ENCODE results near the gene DPP3. TPM values are rescaled to one million over a fixed set of nuclear protein-coding genes. Genes with fewer than 3 reads are reported as not detected.

The DPP3 gene
- polyA plus RNA-seq, 3 donors: 22.4 to 37.0 (median 26.7) TPM

- peaks cover 14 to 21% of the 10 kb centered on the region in 2 donors for H3K36me3 ChIP-seq (replicated peaks in 1 of 2; ENCODE audit: control insufficient read depth in 1 of 2, insufficient read depth in 2 of 2, low read length in 2 of 2)
- peaks cover 37% of the 10 kb centered on the region for H3K4me1 Mint-ChIP-seq
- H2AFZ ChIP-seq (ENCODE audit: insufficient read depth, low read depth, low read length, poor library complexity, severe bottlenecking): peak within 1 kb of the TSS; percentile 96
- peak within 1 kb of the TSS in 1 of 2 donors; percentile 80 for H3K27ac ChIP-seq (ENCODE audit: low read depth in 1 of 2, low read length in 2 of 2)
- H4K20me1 ChIP-seq (ENCODE audit: insufficient read depth, low read length): no peaks in the 10 kb centered on the region
- H3K27me3 Mint-ChIP-seq (ENCODE audit: low read depth in 3 of 3): peaks cover 19 to 31% (median 22%) of the 10 kb centered on the region in 3 donors
- intact Hi-C loops (cut with micrococcal nuclease): no loop called here
- peak within 1 kb of the TSS; percentile 71 to 92 (median 89) for H3K4me3 ChIP-seq (replicated peaks in 1 of 3; ENCODE audit: low read depth in 2 of 3, low read length in 3 of 3)
- peaks cover 0 to 2% (median 0%) of the 10 kb centered on the region in 7 donors for H3K9me3 Mint-ChIP-seq
- H3K27ac Mint-ChIP-seq: peak within 1 kb of the TSS; percentile 43 to 83 (median 54)
- H3K4me3 Mint-ChIP-seq: peak within 1 kb of the TSS; percentile 81 to 91
- WGBS (ENCODE audit: insufficient coverage): under 1% methylated on average over 68 of the region's 71 CpGs
- no peak for TF ChIP-seq CTCF (IDR thresholded peaks at IDR 0.05)
- peaks cover 26 to 27% of the 10 kb centered on the region in 2 donors for H3K36me3 Mint-ChIP-seq
- no peaks in the 10 kb centered on the region for H3K9me3 ChIP-seq (replicated peaks in 1 of 2; ENCODE audit: control insufficient read depth in 1 of 2, insufficient read depth in 1 of 2, low read length in 2 of 2)
- peaks cover 35 to 45% of the 10 kb centered on the region in 2 donors for H3K4me1 ChIP-seq (ENCODE audit: control insufficient read depth in 1 of 2, insufficient read depth in 2 of 2, low read length in 2 of 2)
- peak within 1 kb of the TSS; percentile 96 for H3K4me2 ChIP-seq (replicated peaks; ENCODE audit: extremely low read depth, low read length, poor library complexity, severe bottlenecking)
- peaks cover 0 to 18% of the 10 kb centered on the region in 2 donors for H3K27me3 ChIP-seq (ENCODE audit: control insufficient read depth in 2 of 2, insufficient read depth in 2 of 2, low read length in 2 of 2)
- DNase-seq: peak; percentile 94 to 96 (median 96)
- H3K79me2 ChIP-seq (ENCODE audit: insufficient read depth, low read length): peaks cover 11% of the 10 kb centered on the region
- peak within 1 kb of the TSS; percentile 94 for H3K9ac ChIP-seq (ENCODE audit: insufficient read depth, low read length, poor library complexity, severe bottlenecking)
Measured at GRCh38 chr11:66545701-66546367, 65.6 kb downstream of the DPP3 start, which contains the start of gene ZDHHC24. Gene ZDHHC24 (minus strand): TSS chr11:66546048. CDS start chr11:66546003, 45 bp downstream.

GRCh38 chr11:66546368-66546965 lies 66.2 kb downstream of the DPP3 start, which contains the start of gene ACTN3:
Gene ACTN3 (plus strand): TSS chr11:66546903. CDS start chr11:66546938, 35 bp downstream.
- Histone ChIP-seq H3K27me3 (ENCODE audit: control insufficient read depth in 2 of 2, insufficient read depth in 2 of 2, low read length in 2 of 2) (peaks cover 0 to 18% of the 10 kb centered on the region in 2 donors), H3K4me2 (replicated peaks; ENCODE audit: extremely low read depth, low read length, poor library complexity, severe bottlenecking) (peak within 1 kb of the TSS; percentile 96), H2AFZ (ENCODE audit: insufficient read depth, low read depth, low read length, poor library complexity, severe bottlenecking) (peak within 1 kb of the TSS; percentile 96), H3K79me2 (ENCODE audit: insufficient read depth, low read length) (peaks cover 11% of the 10 kb centered on the region), H3K4me3 (replicated peaks in 1 of 3; ENCODE audit: low read depth in 2 of 3, low read length in 3 of 3) (peak within 1 kb of the TSS; percentile 71 to 92 (median 89)), H3K9ac (ENCODE audit: insufficient read depth, low read length, poor library complexity, severe bottlenecking) (peak within 1 kb of the TSS; percentile 94), H3K27ac (ENCODE audit: low read depth in 1 of 2, low read length in 2 of 2) (peak within 1 kb of the TSS in 1 of 2 donors; percentile 80), H3K36me3 (replicated peaks in 1 of 2; ENCODE audit: control insufficient read depth in 1 of 2, insufficient read depth in 2 of 2, low read length in 2 of 2) (peaks cover 12 to 15% of the 10 kb centered on the region in 2 donors), H3K4me1 (ENCODE audit: control insufficient read depth in 1 of 2, insufficient read depth in 2 of 2, low read length in 2 of 2) (peaks cover 35 to 45% of the 10 kb centered on the region in 2 donors), H3K9me3 (replicated peaks in 1 of 2; ENCODE audit: control insufficient read depth in 1 of 2, insufficient read depth in 1 of 2, low read length in 2 of 2) (no peaks in the 10 kb centered on the region), H4K20me1 (ENCODE audit: insufficient read depth, low read length) (no peaks in the 10 kb centered on the region)
- peaks cover 16 to 31% (median 23%) of the 10 kb centered on the region in 3 donors for H3K27me3 Mint-ChIP-seq (ENCODE audit: low read depth in 3 of 3)
- peaks cover 37% of the 10 kb centered on the region for H3K4me1 Mint-ChIP-seq
- no peak for DNase-seq
- peak within 1 kb of the TSS; percentile 81 to 85 for H3K4me3 Mint-ChIP-seq
- peaks cover 20% of the 10 kb centered on the region in 2 donors for H3K36me3 Mint-ChIP-seq
- no peak for TF ChIP-seq CTCF (IDR thresholded peaks at IDR 0.05)
- peaks cover 0 to 2% (median 0%) of the 10 kb centered on the region in 7 donors for H3K9me3 Mint-ChIP-seq
- peak within 1 kb of the TSS in 6 of 7 donors; percentile 12 to 65 (median 49) for H3K27ac Mint-ChIP-seq
- intact Hi-C loops (cut with micrococcal nuclease): no loop called here
- 12% methylated on average over 32 of the region's 37 CpGs for WGBS (ENCODE audit: insufficient coverage)

Measured in CD14-positive monocyte (primary cell).